Transverse colon (tissue), 4 donors: ENCODE results near the gene CELF4. TPM values are rescaled to one million over a fixed set of nuclear protein-coding genes. Genes with fewer than 3 reads are reported as not detected.

ENCODE experiments used
- DNase-seq: peaks from one replicate; pipeline ENCODE4 v3.0.0-alpha.2; 2019
- H3K27ac ChIP-seq, 4 donors: fragments of 200-600 bp; sonication (generic); 2 replicates each; pipeline ENCODE4 v1.5.1; 2016 to 2018; ENCODE audit warnings: inconsistent platforms in 4 of 4
- H3K27me3 ChIP-seq: fragments of 200-600 bp; sonication (generic); 2 replicates; pipeline ENCODE4 v1.5.1; 2017; ENCODE audit warnings: inconsistent platforms
- H3K36me3 ChIP-seq, 4 donors: fragments of 200-600 bp; sonication (generic); 2 replicates each; pipeline ENCODE4 v1.5.1; 2017 to 2019; ENCODE audit warnings: inconsistent platforms in 4 of 4
- H3K4me1 ChIP-seq, 4 donors: fragments of 200-600 bp; sonication (generic); 2 replicates each; pipeline ENCODE4 v1.5.1; 2017 to 2020; ENCODE audit warnings: inconsistent platforms in 4 of 4
- H3K4me3 ChIP-seq, 4 donors: fragments of 200-600 bp; sonication (generic); 1 replicate in 1 of 4; 2 replicates in 3 of 4; pipeline versions ENCODE4 v1.5.1 to v1.6.1; 2017 to 2019; ENCODE audit warnings: inconsistent platforms in 4 of 4
- H3K9me3 ChIP-seq, 2 donors: fragments of 200-600 bp; sonication (generic); 2 replicates each; pipeline ENCODE4 v1.5.1; 2017 to 2019; ENCODE audit warnings: inconsistent platforms in 2 of 2
- CTCF ChIP-seq, 5 experiments: fragments of 200-600 bp in 3 of 5; fragments of 450-650 bp in 2 of 5; sonication (generic) in 3 of 5; IDR thresholded peaks; 1 replicate in 2 of 5; 2 replicates in 3 of 5; pipeline ENCODE4 v1.5.1; 2016 to 2017; ENCODE audit warnings: antibody characterized with exemption in 5 of 5, inconsistent platforms in 3 of 5, mild to moderate bottlenecking in 2 of 5, moderate library complexity in 1 of 5
- EP300 ChIP-seq: sonication (generic); formaldehyde crosslinking; IDR thresholded peaks from one replicate; pipeline ENCODE4 v1.6.1; 2017; ENCODE audit warnings: antibody characterized with exemption, low read depth
- POLR2A ChIP-seq: fragments of 450-650 bp; IDR thresholded peaks from one replicate; pipeline ENCODE4 v1.6.1; 2016; ENCODE audit warnings: antibody characterized with exemption, mild to moderate bottlenecking, moderate library complexity
- POLR2AphosphoS5 ChIP-seq, 3 donors: sonication (generic); formaldehyde crosslinking; IDR thresholded peaks; one replicate each; pipeline ENCODE4 v1.6.1; 2016; ENCODE audit warnings: antibody characterized with exemption in 3 of 3
- WGBS, 2 donors: methylation state at CpG; one replicate each; pipeline ENCODE4 v1.1.5; 2018; ENCODE audit warnings: low coverage in 1 of 2; 5-methylcytosine and 5-hydroxymethylcytosine counted together
- in situ Hi-C, 4 donors: fragments of 200-750 bp; cut with MboI; loops; one replicate each; pipeline versions ENCODE4 v1.15.0 to v1.15.1; 2017; ENCODE audit warnings: low sequenced_read_pairs in 3 of 4, low pct_ligation_motif_present in 1 of 4, low pct_unique_long_range_greater_than_20kb in 1 of 4
- intact Hi-C: fragments of 100-400 bp; cut with DNase I; formaldehyde crosslinking; loops from one replicate; pipeline ENCODE4 v1.15.1; 2023; ENCODE audit warnings: low total_unique reads
- total RNA-seq, 4 donors: library from RNA; depleted of rRNA; stranded (reverse); fragments of >200 nt; gene quantifications; one replicate each; pipeline ENCODE4 v1.1.0, GENCODE V29; 2016

CELF4 gene
- total RNA-seq, 4 donors from 2014 or later = 0.14 to 0.75 TPM; not detected in 2

- H3K27me3 ChIP-seq = no peaks in the 10 kb centered on the region
- H3K4me3 ChIP-seq = no peak overlapping the region
- intact Hi-C loops = no loop called here
- H3K4me1 ChIP-seq = peaks cover 3 to 23% (median 5%) of the 10 kb centered on the region in 4 donors
- H3K9me3 ChIP-seq = no peaks in the 10 kb centered on the region
- DNase-seq = no peak
- 81% methylated on average over 6 of the region's 6 CpGs; no CpG with 5 or more reads in 1 of the 2 donors for WGBS, 2 donors
- TF ChIP-seq POLR2A = no peak
- TF ChIP-seq EP300 = no peak
- no peak for TF ChIP-seq POLR2AphosphoS5 (IDR thresholded peaks at IDR 0.05)
- TF ChIP-seq CTCF (IDR thresholded peaks at IDR 0.05) = no peak
- peak overlapping the region in 3 of 4 donors; percentile 15 to 48 (median 32) for H3K27ac ChIP-seq
- in situ Hi-C loops = loop anchor here in 1 of 4 donors (25.0 kb wide), 1 partner anchor 90 kb away; no protein-coding TSS in a partner anchor
- H3K36me3 ChIP-seq = no peaks in the 10 kb centered on the region
Measured at GRCh38 chr18:37452015-37452414, 113.6 kb downstream of the CELF4 start.

GRCh38 chr18:37451239-37451825 is 114.3 kb downstream of the CELF4 start:
- H3K4me3 ChIP-seq = no peak overlapping the region
- intact Hi-C loops = no loop called here
- no peaks in the 10 kb centered on the region for H3K9me3 ChIP-seq
- H3K4me1 ChIP-seq = peaks cover 3 to 23% (median 5%) of the 10 kb centered on the region in 4 donors
- no peak overlapping the region for H3K27ac ChIP-seq
- in situ Hi-C loops = loop anchor here in 1 of 4 donors (25.0 kb wide), 1 partner anchor 89 kb away; no protein-coding TSS in a partner anchor
- no peaks in the 10 kb centered on the region for H3K27me3 ChIP-seq
- DNase-seq = no peak
- 92 to 94% methylated on average over 2 to 14 of the region's 14 CpGs for WGBS, 2 donors
- no peaks in the 10 kb centered on the region for H3K36me3 ChIP-seq
- TF ChIP-seq EP300 (no peak), CTCF (IDR thresholded peaks at IDR 0.05) (no peak), POLR2AphosphoS5 (IDR thresholded peaks at IDR 0.05) (no peak), POLR2A (no peak)

GRCh38 chr18:37450434-37451132 is 115.0 kb downstream of the CELF4 start:
- 33 to 37% methylated on average over 1 to 12 of the region's 12 CpGs for WGBS, 2 donors
- intact Hi-C loops (no loop called here), in situ Hi-C loops (loop anchor here in 1 of 4 donors (25.0 kb wide), 1 partner anchor 88 kb away; no protein-coding TSS in a partner anchor)
- no peak for TF ChIP-seq CTCF (IDR thresholded peaks at IDR 0.05)
- no peak for TF ChIP-seq EP300
- TF ChIP-seq POLR2A = no peak
- no peak for TF ChIP-seq POLR2AphosphoS5 (IDR thresholded peaks at IDR 0.05)
- no peak overlapping the region for H3K4me3 ChIP-seq
- no peak overlapping the region for H3K27ac ChIP-seq
- no peaks in the 10 kb centered on the region for H3K36me3 ChIP-seq
- peaks cover 3 to 23% (median 5%) of the 10 kb centered on the region in 4 donors for H3K4me1 ChIP-seq
- no peak for DNase-seq
- H3K27me3 ChIP-seq = no peaks in the 10 kb centered on the region
- no peaks in the 10 kb centered on the region for H3K9me3 ChIP-seq

GRCh38 chr18:37449618-37450017 is 116.0 kb downstream of the CELF4 start:
- in situ Hi-C loops = loop anchor here in 1 of 4 donors (25.0 kb wide), 1 partner anchor 87 kb away; no protein-coding TSS in a partner anchor
- intact Hi-C loops = no loop called here
- H3K27ac ChIP-seq = no peak overlapping the region
- peaks cover 3 to 23% (median 5%) of the 10 kb centered on the region in 4 donors for H3K4me1 ChIP-seq
- TF ChIP-seq POLR2A = no peak
- TF ChIP-seq CTCF (IDR thresholded peaks at IDR 0.05) = no peak
- no peak overlapping the region for H3K4me3 ChIP-seq
- no peaks in the 10 kb centered on the region for H3K9me3 ChIP-seq
- no peaks in the 10 kb centered on the region for H3K27me3 ChIP-seq
- WGBS, 2 donors = 78 to 89% methylated on average over 1 to 2 of the region's 2 CpGs
- H3K36me3 ChIP-seq = no peaks in the 10 kb centered on the region
- no peak for DNase-seq
